NCI-H146 treated with DMSO at 0.1 percent for 48 hours (cell line): Measurements from ENCODE around the gene FAM53A.

ENCODE experiments used
- DNase-seq: peaks from one replicate; lab custom pipeline; 2025; ENCODE audit not compliant: unreplicated experiment; lab: John Stamatoyannopoulos, UW

Gene FAM53A

GRCh38 chr4:1661695-1662094 lies 22.4 kb downstream of the FAM53A start:
- no peak for DNase-seq

GRCh38 chr4:1660948-1661677 lies 23.0 kb downstream of the FAM53A start:
- no peak for DNase-seq

- no peak for DNase-seq
Observed at GRCh38 chr4:1659104-1660043, 24.7 kb downstream of the FAM53A start.

GRCh38 chr4:1658581-1658980 lies 25.5 kb downstream of the FAM53A start:
- no peak for DNase-seq

GRCh38 chr4:1658146-1658545 lies 26.0 kb downstream of the FAM53A start:
- DNase-seq: no peak

- DNase-seq: no peak
Observed at GRCh38 chr4:1656986-1657385, 27.1 kb downstream of the FAM53A start.

GRCh38 chr4:1656132-1656531 lies 28.0 kb downstream of the FAM53A start:
- no peak for DNase-seq

GRCh38 chr4:1655676-1656075 lies 28.4 kb downstream of the FAM53A start:
- no peak for DNase-seq

- DNase-seq: no peak
Observed at GRCh38 chr4:1655081-1655480, 29.0 kb downstream of the FAM53A start.

- DNase-seq: no peak
Observed at GRCh38 chr4:1654216-1654955, 29.7 kb downstream of the FAM53A start.

GRCh38 chr4:1653776-1654175 lies 30.3 kb downstream of the FAM53A start:
- DNase-seq: no peak

- no peak for DNase-seq
Observed at GRCh38 chr4:1652088-1652487, 32.0 kb downstream of the FAM53A start.

GRCh38 chr4:1651609-1652008 lies 32.5 kb downstream of the FAM53A start:
- no peak for DNase-seq

GRCh38 chr4:1648962-1649361 lies 35.2 kb downstream of the FAM53A start:
- DNase-seq: no peak

GRCh38 chr4:1647432-1647831 lies 36.7 kb downstream of the FAM53A start:
- no peak for DNase-seq

GRCh38 chr4:1646690-1647089 lies 37.4 kb downstream of the FAM53A start:
- no peak for DNase-seq

GRCh38 chr4:1644891-1645657 lies 39.0 kb downstream of the FAM53A start:
- no peak for DNase-seq

GRCh38 chr4:1643971-1644735 lies 40.0 kb downstream of the FAM53A start:
- DNase-seq: no peak

- DNase-seq: no peak
Observed at GRCh38 chr4:1642196-1642951, 41.7 kb downstream of the FAM53A start.
